ENCODE data around the gene PRPSAP2. TPM values are rescaled to one million over a fixed set of nuclear protein-coding genes. Genes with fewer than 3 reads are reported as not detected.

PRPSAP2 gene
- total and polyA plus RNA-seq, 2 of the 8 experiments (the other 6 are each of a cell fraction or from before 2014, with no cell fraction given) = 28.7 to 50.5 TPM

DNA sequence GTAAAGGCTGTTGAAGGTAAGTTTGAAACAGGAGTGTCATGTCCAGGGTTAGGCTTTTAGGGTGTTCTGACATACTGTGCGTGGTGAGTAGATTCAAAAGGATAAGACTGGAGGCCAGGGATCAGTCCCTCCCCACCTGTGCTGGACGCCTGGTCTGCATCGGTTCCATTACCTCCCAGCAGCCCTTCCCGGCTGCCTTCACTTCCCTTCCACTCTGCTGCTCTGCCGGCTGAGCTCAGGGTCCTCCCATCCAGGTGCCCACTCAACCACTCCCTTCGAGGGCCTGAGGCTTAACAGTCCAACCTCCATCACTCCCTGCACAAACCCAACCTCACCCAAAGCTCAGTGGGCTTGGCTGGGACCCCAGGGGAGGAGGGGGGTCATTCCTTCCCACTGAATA, 89.9 kb downstream of the PRPSAP2 start:
- Histone ChIP-seq H2BK15ac (ENCODE audit: low read length) (no peak overlapping the region), H3K27me3 (replicated peaks in 1 of 4; ENCODE audit: control insufficient read depth in 3 of 4, extremely low read depth in 1 of 4, insufficient read depth in 3 of 4, low read length in 3 of 4) (no peaks in the 10 kb centered on the region), H4K91ac (replicated peaks; ENCODE audit: insufficient read length, low read length) (no peak overlapping the region), H3K9me3 (ENCODE audit: insufficient read depth in 2 of 2, low read depth in 1 of 2, low read length in 1 of 2) (no peaks in the 10 kb centered on the region), H3K4me1 (replicated peaks in 1 of 4; ENCODE audit: control insufficient read depth in 3 of 4, insufficient read depth in 4 of 4, low read length in 3 of 4) (no peaks in the 10 kb centered on the region; a peak in 1 of 7 replicates), H2BK12ac (ENCODE audit: low read depth, low read length) (no peak overlapping the region), H3K4me3 (ENCODE audit: extremely low read depth in 1 of 4, insufficient read depth in 2 of 4, low read depth in 3 of 4, low read length in 4 of 4) (no peak overlapping the region), H3K27ac (ENCODE audit: low read depth, low read length) (no peak overlapping the region), H3K9ac (replicated peaks in 1 of 4; ENCODE audit: extremely low read depth in 1 of 4, low read depth in 3 of 4, low read length in 3 of 4) (no peak overlapping the region), H2AFZ (ENCODE audit: low read length) (no peak overlapping the region), H2AK5ac (ENCODE audit: low read depth, low read length) (no peak overlapping the region), H3K4me2 (ENCODE audit: insufficient read depth in 1 of 2, low read depth in 2 of 2, low read length in 2 of 2) (no peak overlapping the region), H4K5ac (ENCODE audit: insufficient read length, low read depth, low read length) (no peak overlapping the region), H4K20me1 (replicated peaks in 1 of 2; ENCODE audit: control insufficient read depth in 1 of 2, insufficient read depth in 2 of 2, low read length in 2 of 2) (no peaks in the 10 kb centered on the region), H3K4ac (replicated peaks; ENCODE audit: insufficient read length, low read depth, low read length) (no peak overlapping the region), H3K79me2 (ENCODE audit: control insufficient read depth in 1 of 2, insufficient read depth in 2 of 2, low read length in 2 of 2) (no peaks in the 10 kb centered on the region), H3K18ac (ENCODE audit: extremely low read depth, low read length) (no peak overlapping the region), H3K23me2 (ENCODE audit: low read depth, low read length) (no peaks in the 10 kb centered on the region), H2BK20ac (ENCODE audit: low read length) (no peak overlapping the region), H3K79me1 (ENCODE audit: low read depth, low read length) (no peaks in the 10 kb centered on the region), H3K14ac (ENCODE audit: insufficient read length) (no peak overlapping the region), H2BK120ac (replicated peaks; ENCODE audit: low read depth, low read length) (no peak overlapping the region), H3K23ac (ENCODE audit: insufficient read length) (no peak overlapping the region), H3K56ac (replicated peaks; ENCODE audit: insufficient read length, low read depth, low read length) (no peak overlapping the region), H2BK5ac (ENCODE audit: low read depth, low read length) (no peak overlapping the region), H4K8ac (ENCODE audit: extremely low read depth, insufficient read depth, low read length) (no peak overlapping the region), H3K36me3 (ENCODE audit: control insufficient read depth in 2 of 4, insufficient read depth in 4 of 4, low read length in 3 of 4) (no peaks in the 10 kb centered on the region)
- ChIA-PET POLR2A (ENCODE audit: partially characterized antibody) (no interaction called here), CTCF (ENCODE audit: partially characterized antibody) (interaction anchor here (2.6 kb wide), 1 partner anchor 10 kb away, joined by 10 read pairs; no protein-coding TSS in a partner anchor)
- WGBS, 2 experiments (ENCODE audit: extremely low coverage in 1 of 2, insufficient coverage in 1 of 2, insufficient read length in 1 of 2, insufficient replicate concordance in 2 of 2, low coverage in 1 of 2, low lambda C conversion rate in 2 of 2, missing lambda C conversion rate in 1 of 2) = 75% methylated on average over 6 of the region's 6 CpGs; no CpG with 5 or more reads in 1 of the 2 experiments
- TF ChIP-seq TCF12 (IDR thresholded peaks at IDR 0.05; ENCODE audit: low read depth, low read length) = no peak
- no peak for TF ChIP-seq CHD1 (IDR thresholded peaks at IDR 0.05; ENCODE audit: low read depth, low read length)
- no peak for TF ChIP-seq SIRT6 (IDR thresholded peaks at IDR 0.05; ENCODE audit: low read length)
- TF ChIP-seq JUN (IDR thresholded peaks at IDR 0.05; ENCODE audit: low read depth, low read length) = no peak
- TF ChIP-seq SIX5 (IDR thresholded peaks at IDR 0.05; ENCODE audit: low read depth, low read length) = no peak
- TF ChIP-seq, protein P1, sequence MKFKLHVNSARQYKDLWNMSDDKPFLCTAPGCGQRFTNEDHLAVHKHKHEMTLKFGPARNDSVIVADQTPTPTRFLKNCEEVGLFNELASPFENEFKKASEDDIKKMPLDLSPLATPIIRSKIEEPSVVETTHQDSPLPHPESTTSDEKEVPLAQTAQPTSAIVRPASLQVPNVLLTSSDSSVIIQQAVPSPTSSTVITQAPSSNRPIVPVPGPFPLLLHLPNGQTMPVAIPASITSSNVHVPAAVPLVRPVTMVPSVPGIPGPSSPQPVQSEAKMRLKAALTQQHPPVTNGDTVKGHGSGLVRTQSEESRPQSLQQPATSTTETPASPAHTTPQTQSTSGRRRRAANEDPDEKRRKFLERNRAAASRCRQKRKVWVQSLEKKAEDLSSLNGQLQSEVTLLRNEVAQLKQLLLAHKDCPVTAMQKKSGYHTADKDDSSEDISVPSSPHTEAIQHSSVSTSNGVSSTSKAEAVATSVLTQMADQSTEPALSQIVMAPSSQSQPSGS (IDR thresholded peaks at IDR 0.05; ENCODE audit: low read length) = no peak
- TF ChIP-seq GTF2F1 (IDR thresholded peaks at IDR 0.05; ENCODE audit: borderline replicate concordance, low read depth, low read length) = no peak
- TF ChIP-seq BACH1 (IDR thresholded peaks at IDR 0.05; ENCODE audit: low read length) = no peak
- no peak for TF ChIP-seq HDAC2 (IDR thresholded peaks at IDR 0.05; ENCODE audit: borderline replicate concordance in 1 of 2, low read depth in 2 of 2, low read length in 2 of 2)
- TF ChIP-seq NRF1 (IDR thresholded peaks at IDR 0.05; ENCODE audit: low read depth, low read length) = no peak
- TF ChIP-seq SAP30 (IDR thresholded peaks at IDR 0.05; ENCODE audit: insufficient read depth, insufficient replicate concordance, low read length) = no peak
- TF ChIP-seq BCL11A (IDR thresholded peaks at IDR 0.05; ENCODE audit: low read depth in 2 of 2, low read length in 2 of 2) = no peak
- no peak for TF ChIP-seq SRF (IDR thresholded peaks at IDR 0.05; ENCODE audit: low read depth, low read length)
- TF ChIP-seq SP4 (IDR thresholded peaks at IDR 0.05; ENCODE audit: low read length) = no peak
- no peak for FAIRE-seq
- DNase-seq (ENCODE audit: low read depth in 1 of 2, low spot score in 2 of 2) = no peak

Data from H1 (cell line).